GM06990 (cell line): ENCODE data around the gene OIT3.

ENCODE experiments used
- DNase-seq: peaks from one replicate; pipeline ENCODE4 v3.0.0-alpha.2; 2011; ENCODE audit not compliant: insufficient read length; ENCODE audit errors: extremely low read depth
- H3K27me3 ChIP-seq: replicated peaks from 2 replicates; pipeline ENCODE4 v1.6.0; 2011; ENCODE audit warnings: low read length; ENCODE audit not compliant: control insufficient read depth, insufficient read depth
- H3K36me3 ChIP-seq: 2 replicates; pipeline ENCODE4 v1.5.1; 2011; ENCODE audit warnings: low read length; ENCODE audit not compliant: control insufficient read depth, insufficient read depth
- H3K4me3 ChIP-seq: replicated peaks from 2 replicates; pipeline ENCODE4 v1.5.1; 2011; ENCODE audit warnings: low read depth, mild to moderate bottlenecking, control low read depth, low read length
- CTCF ChIP-seq: IDR thresholded peaks from 2 replicates; pipeline ENCODE4 v1.5.1; 2011; ENCODE audit warnings: low read length, control low read depth, mild to moderate bottlenecking, inconsistent platforms; ENCODE audit not compliant: insufficient read depth, poor library complexity, severe bottlenecking

The OIT3 gene

GRCh38 chr10:72980348-72980747 is 86.8 kb downstream of the OIT3 start:
- H3K36me3 ChIP-seq: no peaks in the 10 kb centered on the region
- H3K27me3 ChIP-seq: no peaks in the 10 kb centered on the region
- no peak for DNase-seq
- H3K4me3 ChIP-seq: no peak overlapping the region
- no peak for TF ChIP-seq CTCF

GRCh38 chr10:72981028-72981881 is 87.7 kb downstream of the OIT3 start:
- TF ChIP-seq CTCF: no peak
- no peak overlapping the region for H3K4me3 ChIP-seq
- no peak for DNase-seq

GRCh38 chr10:72981882-72982529 is 88.5 kb downstream of the OIT3 start:
- Histone ChIP-seq H3K4me3 (no peak overlapping the region), H3K36me3 (no peaks in the 10 kb centered on the region), H3K27me3 (no peaks in the 10 kb centered on the region)
- DNase-seq: no peak
- TF ChIP-seq CTCF: no peak

More at GRCh38 chr10:72981028-72981881, 87.7 kb downstream of the OIT3 start:
- H3K36me3 ChIP-seq: no peaks in the 10 kb centered on the region
- H3K27me3 ChIP-seq: no peaks in the 10 kb centered on the region
